Adipose tissue (tissue), 3 donors: ENCODE results near the gene PRAMEF10. TPM values are rescaled to one million over a fixed set of nuclear protein-coding genes. Genes with fewer than 3 reads are reported as not detected.
"Not testable (repeated sequence)": the region's sequence is repeated elsewhere in the genome, so short reads cannot be mapped to it uniquely, and the experiment has no call there.

ENCODE experiments used
- H3K27ac ChIP-seq: one replicate; pipeline ENCODE4 v1.5.1; 2013; ENCODE audit warnings: low read depth, low read length
- WGBS, 3 donors: extraction: QIAGEN DNeasy Blood & Tissue Kit; methylation state at CpG; one replicate each; pipeline ENCODE4 v1.1.7; 2013; 5-methylcytosine and 5-hydroxymethylcytosine counted together
- polyA plus RNA-seq, 3 donors: library from polyadenylated mRNA; stranded (reverse); fragments of 200-250 nt; gene quantifications; one replicate each; pipeline ENCODE4 v1.2.3, GENCODE V29; 2013
- donor health status: healthy with polysubstance abuse.
- donor health status: Bipolar disorder and iron deficiency.
- donor health status: healthy.

PRAMEF10 gene, protein sequence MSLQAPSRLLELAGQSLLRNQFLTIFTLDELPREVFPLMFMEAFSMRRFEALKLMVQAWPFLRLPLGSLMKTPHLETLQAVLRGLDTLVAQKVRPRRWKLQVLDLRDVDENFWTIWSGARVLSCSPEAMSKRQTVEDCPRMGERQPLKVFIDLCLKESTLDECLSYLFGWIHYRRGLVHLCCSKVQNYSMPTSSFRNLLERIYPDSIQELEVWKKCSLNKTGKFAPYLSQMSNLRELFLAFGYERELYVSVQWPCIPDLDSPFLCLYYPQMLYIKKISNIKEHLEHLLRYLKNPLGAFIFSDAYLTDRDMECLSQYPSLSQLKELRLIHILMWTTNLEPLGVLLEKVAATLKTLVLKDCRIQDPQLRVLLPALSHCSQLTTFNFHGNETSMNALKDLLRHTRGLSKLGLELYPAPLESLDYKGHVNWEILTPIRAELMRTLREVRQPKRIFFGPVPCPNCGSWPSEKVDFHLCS
- not detected for polyA plus RNA-seq

DNA sequence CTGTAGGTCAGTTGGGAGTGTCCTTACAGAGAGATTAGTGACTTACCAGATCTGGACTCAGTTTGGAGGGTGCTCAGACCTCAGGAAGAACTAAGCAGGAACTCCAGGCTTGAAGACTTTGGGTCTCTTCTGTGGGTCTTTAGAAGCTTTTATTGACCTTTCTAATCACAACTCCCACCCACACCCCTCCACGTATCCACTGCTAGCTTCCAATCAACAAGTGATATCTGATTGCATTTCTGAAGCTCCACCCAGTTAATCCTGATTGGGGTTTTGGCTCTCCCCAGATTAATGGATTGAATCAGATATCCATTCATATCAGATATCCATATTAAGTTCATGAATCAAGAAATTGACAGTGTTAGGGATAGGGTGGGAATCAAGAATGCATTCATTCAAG lies at the start of gene PRAMEF10:
Gene PRAMEF10, minus strand, starts transcription at position 101 of the 400 bp plus-strand sequence. CDS start 2,423 bp downstream, outside the sequence.
- H3K27ac ChIP-seq, result not testable (repeated sequence)
- WGBS, 3 donors, result 100% methylated on average over 1 of the region's 1 CpG; no CpG with 5 or more reads in 2 of the 3 donors

DNA sequence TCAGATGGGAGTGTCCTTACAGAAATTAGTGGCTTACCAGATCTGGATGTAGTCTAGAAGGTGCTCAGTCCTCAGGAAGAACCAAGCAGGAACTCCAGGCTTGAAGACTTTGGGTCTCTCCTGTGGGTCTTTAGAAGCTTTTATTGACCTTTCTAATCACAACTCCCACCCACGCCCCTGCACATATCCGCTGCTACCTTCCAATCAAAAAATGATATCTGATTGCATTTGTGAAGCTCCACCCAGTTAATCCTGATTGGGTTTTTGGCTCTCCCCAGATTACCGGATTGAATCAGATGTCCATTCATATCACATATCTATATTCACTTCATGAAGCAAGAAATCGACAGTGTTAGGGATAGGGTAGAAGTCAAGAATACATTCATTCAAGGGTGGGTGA lies 49.4 kb upstream of the PRAMEF10 start, which contains the start of gene PRAMEF6:
Gene PRAMEF6, minus strand, starts transcription at position 101 of the 400 bp plus-strand sequence. CDS start 5,062 bp downstream, outside the sequence.
- WGBS, 3 donors, result 57 to 96% (median 83%) methylated on average over 1 to 2 of the region's 4 CpGs
- H3K27ac ChIP-seq, result not testable (repeated sequence)

DNA sequence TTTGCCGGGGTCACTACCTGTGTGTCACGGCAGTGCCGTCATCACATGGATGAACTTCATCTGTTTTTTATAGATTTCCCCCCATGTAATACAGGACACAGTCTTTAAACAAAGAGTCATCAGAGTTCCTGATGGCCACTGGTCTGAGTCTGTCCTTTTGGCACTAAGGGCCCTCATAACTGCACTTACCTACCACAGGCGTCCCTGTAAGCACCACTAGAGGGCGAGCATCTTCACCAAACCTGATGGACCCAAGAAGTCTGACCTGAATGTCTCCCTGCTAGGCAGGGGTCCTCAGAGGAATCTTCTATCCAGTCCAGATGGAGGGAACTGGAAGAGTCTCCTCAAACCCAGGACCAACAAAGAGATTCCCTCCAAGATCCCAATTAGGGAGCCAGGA lies 26.3 kb upstream of the PRAMEF10 start:
- 0 to 37% (median 22%) methylated on average over 1 to 3 of the region's 5 CpGs for WGBS, 3 donors
- not testable (repeated sequence) for H3K27ac ChIP-seq

DNA sequence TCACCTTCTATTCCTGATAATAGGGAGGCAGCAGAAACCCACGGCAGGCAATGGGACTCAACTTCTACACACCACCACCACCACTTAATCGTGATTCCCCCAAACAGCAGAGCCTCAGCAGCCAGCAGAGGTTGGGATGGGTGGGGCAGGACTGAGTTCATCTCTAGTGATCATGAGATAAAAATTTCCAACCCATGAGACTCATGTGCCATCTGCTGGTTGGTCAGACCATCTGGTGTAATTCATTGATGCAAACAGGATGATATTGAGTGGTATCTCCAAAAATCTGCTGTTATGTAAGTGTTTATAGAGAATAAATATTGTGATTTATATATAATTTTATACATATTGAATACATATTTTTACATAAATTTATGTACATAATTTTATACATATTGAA lies 23.7 kb upstream of the PRAMEF10 start:
- 46 to 77% (median 62%) methylated on average over 2 of the region's 2 CpGs for WGBS, 3 donors
- not testable (repeated sequence) for H3K27ac ChIP-seq

DNA sequence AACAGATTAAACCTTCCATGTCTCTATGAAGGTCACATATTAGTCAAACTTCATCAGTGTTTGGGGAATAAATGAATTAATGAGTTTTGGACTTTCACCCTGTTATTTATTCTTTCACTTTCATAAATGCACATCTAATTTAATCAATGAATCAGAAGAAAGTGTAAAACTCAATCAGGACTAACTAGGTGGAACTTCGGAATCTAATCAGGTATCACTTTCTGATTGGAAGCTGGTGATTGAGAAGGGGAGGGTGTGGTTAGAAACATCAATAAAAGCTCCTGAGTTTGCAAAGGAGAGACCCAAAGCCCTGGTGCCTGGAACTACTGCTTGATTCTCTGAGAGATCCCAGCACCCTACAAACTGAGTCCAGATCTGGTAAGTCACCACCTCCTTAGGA lies 18.2 kb upstream of the PRAMEF10 start, which contains the start of gene PRAMEF7:
Gene PRAMEF7, plus strand, starts transcription at position 301 of the 400 bp plus-strand sequence. CDS start 1,083 bp downstream, outside the sequence.
- not testable (repeated sequence) for H3K27ac ChIP-seq
- no CpG with 5 or more reads among the region's 1 CpG for WGBS, 3 donors

DNA sequence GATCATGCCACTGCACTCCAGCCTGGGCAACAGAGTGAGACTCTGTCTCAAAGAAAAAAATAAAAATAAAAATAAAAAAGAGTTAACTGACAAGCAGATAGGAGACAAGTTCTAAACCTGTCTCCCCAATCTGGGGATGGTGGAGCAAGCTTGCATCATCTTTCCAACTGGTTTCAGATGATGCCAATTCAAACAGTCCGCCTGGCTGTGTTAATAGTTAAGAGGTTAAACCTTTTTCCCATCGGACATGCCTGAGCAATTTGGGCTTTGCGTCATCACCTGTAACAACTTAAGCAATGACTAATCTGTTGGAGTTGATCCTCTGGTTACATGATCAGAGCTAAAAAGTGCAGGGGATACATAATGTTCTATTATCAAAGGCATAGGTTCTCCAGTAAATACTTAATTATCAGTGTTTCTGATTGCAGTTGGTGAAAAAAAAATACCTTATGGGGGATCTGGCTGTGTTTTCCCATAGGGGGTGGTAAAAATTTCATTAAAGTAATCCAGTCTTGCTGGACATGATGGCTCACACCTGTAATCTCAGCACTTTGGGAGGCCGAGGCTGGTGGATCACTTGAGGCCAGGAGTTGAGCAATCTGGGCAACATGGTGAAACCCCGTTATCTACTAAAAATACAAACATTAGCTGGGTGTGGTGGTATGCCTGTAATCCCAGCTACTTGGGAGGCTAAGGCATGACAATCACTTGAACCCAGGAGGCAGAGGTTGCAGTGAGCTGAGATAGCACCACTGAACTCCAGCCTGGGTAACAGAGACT lies 5.9 kb upstream of the PRAMEF10 start:
- 72 to 82% (median 77%) methylated on average over 3 to 4 of the region's 5 CpGs for WGBS, 3 donors

DNA sequence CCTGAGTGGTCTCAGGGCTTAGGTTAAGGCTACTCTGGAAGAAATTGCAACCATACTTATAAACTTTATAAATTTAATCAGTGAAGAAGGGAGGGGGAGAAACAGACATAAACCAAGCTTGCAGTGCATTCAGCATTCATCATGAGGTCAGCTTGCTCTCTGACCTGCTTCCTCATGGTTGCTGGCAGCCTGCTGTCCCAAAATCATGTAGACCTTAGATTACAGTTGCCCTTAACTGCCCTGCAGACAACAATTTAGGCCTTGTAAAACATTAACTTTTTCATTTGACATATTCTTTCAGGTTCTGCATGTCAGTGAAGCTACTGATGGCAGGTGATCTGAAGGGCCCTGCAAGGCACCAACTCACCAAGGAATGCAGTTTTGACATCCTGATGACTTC lies 1.1 kb upstream of the PRAMEF10 start:
- not testable (repeated sequence) for H3K27ac ChIP-seq

More for the DNA sequence above, 5.9 kb upstream of the PRAMEF10 start:
- H3K27ac ChIP-seq, result not testable (repeated sequence)

DNA sequence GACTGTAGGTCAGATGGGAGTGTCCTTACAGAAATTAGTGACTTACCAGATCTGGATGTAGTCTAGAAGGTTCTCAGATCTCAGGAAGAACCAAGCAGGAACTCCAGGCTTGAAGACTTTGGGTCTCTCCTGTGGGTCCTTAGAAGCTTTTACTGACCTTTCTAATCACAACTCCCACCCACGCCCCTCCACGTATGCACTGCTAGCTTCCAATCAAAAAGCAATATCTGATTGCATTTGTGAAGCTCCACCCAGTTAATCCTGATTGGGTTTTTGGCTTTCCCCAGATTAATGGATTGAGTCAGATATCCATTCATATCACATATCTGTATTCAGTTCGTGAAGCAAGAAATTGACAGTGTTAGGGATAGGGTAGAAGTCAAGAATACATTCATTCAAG lies 12.0 kb downstream of the PRAMEF10 start, which contains the start of gene PRAMEF4:
Gene PRAMEF4, minus strand, starts transcription at position 101 of the 400 bp plus-strand sequence. CDS start 2,807 bp downstream, outside the sequence.
- 54 to 82% (median 75%) methylated on average over 3 of the region's 3 CpGs for WGBS, 3 donors
- not testable (repeated sequence) for H3K27ac ChIP-seq

DNA sequence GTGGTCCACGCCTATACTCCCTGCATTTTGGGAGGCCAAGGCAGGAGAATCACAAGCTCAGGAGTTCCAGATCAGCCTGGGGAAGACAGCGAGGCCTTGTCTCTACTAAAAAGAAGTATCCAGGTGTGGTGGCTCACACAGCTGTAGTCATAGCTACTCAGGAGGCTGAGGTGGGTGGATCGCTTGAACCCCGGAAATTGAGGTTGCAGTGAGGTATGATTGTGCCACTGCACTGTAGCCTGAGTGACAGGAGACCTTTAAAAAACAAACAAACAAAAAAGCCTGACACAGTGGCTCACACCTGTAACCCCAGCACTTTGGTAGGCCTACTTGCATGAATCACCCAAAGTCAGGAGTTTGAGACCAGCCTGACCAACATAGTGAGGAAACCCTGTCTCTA lies 19.6 kb downstream of the PRAMEF10 start:
- 84 to 89% (median 87%) methylated on average over 2 to 3 of the region's 4 CpGs for WGBS, 3 donors
- not testable (repeated sequence) for H3K27ac ChIP-seq

DNA sequence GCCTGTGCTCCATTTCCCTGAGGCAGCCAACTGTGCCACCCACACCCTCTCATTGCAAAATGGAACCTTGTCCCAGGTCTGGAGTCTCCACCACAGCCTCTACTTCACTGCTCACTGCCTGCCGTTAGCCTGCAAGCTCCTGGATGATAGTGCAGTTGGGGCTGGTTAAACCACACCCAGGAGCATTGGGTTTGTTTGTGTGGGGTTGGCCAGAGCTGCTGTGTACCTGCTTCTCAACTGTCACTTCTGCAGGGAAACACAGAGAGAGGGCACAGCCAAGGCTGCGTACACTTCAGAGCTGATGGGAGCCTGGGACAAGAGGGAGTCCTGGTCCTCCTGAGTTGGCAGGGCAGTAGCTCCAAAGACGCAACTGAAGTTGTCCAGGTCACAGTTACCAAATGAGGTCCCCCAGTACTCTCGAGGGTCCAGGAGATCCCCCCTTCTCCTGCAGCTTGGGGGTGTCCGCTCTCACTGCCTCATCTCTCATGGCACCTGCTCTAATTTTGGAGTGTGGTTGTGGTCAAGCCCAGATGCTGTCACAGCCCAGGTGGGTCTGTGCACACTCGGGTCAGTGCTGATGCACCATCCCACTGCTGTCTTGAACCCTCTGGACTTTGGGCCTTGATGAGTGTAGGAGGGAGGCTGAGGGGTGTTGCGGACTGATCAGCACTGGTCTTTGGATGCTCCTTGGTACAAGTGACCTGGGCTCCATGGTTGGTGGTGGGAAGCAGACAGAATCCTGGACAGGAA lies 34.8 kb downstream of the PRAMEF10 start:
- 78 to 86% (median 85%) methylated on average over 4 of the region's 7 CpGs for WGBS, 3 donors
- not testable (repeated sequence) for H3K27ac ChIP-seq

DNA sequence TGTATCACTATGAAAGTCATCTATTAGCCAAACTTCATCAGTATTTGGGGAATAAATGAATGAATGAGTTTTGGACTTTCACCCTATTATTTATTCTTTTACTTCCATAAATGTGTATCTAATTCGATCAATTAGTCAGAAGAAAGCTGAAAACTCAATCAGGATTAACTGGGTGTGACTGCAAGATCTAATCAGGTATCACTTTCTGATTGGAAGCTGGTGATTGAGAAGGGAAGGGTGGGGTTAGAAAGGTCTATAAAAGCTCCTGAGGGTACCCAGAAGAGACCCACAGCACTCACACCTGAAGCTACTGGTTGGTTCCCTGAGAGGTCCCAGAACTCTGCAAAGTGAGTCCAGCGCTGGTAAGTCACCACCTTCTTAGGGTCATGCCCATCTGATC lies 41.3 kb downstream of the PRAMEF10 start, which contains the start of gene PRAMEF2:
Gene PRAMEF2, plus strand, starts transcription at position 301 of the 400 bp plus-strand sequence. CDS start 1,924 bp downstream, outside the sequence.
- not testable (repeated sequence) for H3K27ac ChIP-seq
- WGBS, 3 donors, result 65 to 78% (median 78%) methylated on average over 1 to 2 of the region's 2 CpGs

DNA sequence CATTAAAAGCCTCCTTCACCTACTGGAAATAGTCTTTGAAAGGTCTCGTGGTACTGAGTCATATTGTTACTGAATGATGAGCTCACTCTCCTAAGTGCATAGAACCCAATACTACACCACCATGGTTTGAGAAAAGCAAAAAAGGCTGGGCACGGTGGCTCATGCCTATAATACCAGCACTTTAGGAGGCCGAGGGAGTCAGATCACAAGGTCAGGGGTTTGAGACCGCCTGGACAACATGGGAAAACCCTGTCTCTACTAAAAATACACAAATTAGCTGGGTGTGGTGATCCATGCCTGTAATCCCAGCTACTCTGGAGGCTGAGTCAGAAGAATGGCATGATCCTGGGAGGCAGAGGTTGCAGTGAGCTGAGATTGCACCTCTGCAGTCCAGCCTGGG lies 46.3 kb downstream of the PRAMEF10 start:
- WGBS, 3 donors, result 48 to 68% (median 66%) methylated on average over 4 of the region's 4 CpGs
- no peak overlapping the region for H3K27ac ChIP-seq

DNA sequence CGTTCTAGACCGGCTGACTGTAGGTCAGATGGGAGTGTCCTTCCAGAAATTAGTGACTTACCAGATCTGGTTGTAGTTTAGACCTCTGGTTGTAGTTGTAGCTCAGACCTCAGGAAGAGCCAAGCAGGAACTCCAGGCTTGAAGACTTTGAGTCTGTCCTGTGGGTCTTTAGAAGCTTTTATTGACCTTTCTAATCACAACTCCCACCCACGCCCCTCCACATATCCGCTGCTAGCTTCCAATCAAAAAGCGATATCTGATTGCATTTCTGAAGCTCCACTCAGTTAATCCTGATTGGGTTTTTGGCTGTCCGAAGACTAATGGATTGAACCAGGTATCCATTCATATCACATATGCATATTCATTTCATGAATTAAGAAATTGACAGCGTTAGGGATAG lies 49.5 kb downstream of the PRAMEF10 start, which contains the start of gene HNRNPCL1:
Gene HNRNPCL1, minus strand, starts transcription at position 101 of the 400 bp plus-strand sequence. CDS start 431 bp downstream, outside the sequence.
- WGBS, 3 donors, result 78 to 90% (median 88%) methylated on average over 7 of the region's 7 CpGs

More for the DNA sequence above, 49.5 kb downstream of the PRAMEF10 start, which contains the start of gene HNRNPCL1:
- not testable (repeated sequence) for H3K27ac ChIP-seq

Other genes starting within 250 kb of the PRAMEF10 start
- gene AADACL3, start 182.2 kb downstream of the PRAMEF10 start, polyA plus RNA-seq, result under 1 TPM in 1 of 3 donors, not detected in 2; 0.04 TPM
- gene CFAP107, start 152.1 kb downstream of the PRAMEF10 start, polyA plus RNA-seq, result under 1 TPM in 2 of 3 donors, not detected in 1; 0.03 to 0.11 TPM
- not detected for gene PRAMEF12, start 124.5 kb downstream of the PRAMEF10 start, polyA plus RNA-seq
- not detected for gene PRAMEF1, start 106.9 kb downstream of the PRAMEF10 start, polyA plus RNA-seq
- not detected for gene PRAMEF11, start 66.9 kb downstream of the PRAMEF10 start, polyA plus RNA-seq
- gene HNRNPCL1, start 49.5 kb downstream of the PRAMEF10 start, polyA plus RNA-seq, result not detected
- not detected for gene PRAMEF2, start 41.2 kb downstream of the PRAMEF10 start, polyA plus RNA-seq
- not detected for gene PRAMEF4, start 12.1 kb downstream of the PRAMEF10 start, polyA plus RNA-seq
- gene PRAMEF7, start 18.3 kb upstream of the PRAMEF10 start, polyA plus RNA-seq, result not detected
- not detected for gene PRAMEF6, start 49.3 kb upstream of the PRAMEF10 start, polyA plus RNA-seq
- not detected for gene PRAMEF27, start 158.3 kb upstream of the PRAMEF10 start, polyA plus RNA-seq
- not detected for gene HNRNPCL3, start 162.5 kb upstream of the PRAMEF10 start, polyA plus RNA-seq
- not detected for gene PRAMEF25, start 172.5 kb upstream of the PRAMEF10 start, polyA plus RNA-seq
- not detected for gene HNRNPCL2, start 218.6 kb upstream of the PRAMEF10 start, polyA plus RNA-seq